Pancreas (tissue), 10 donors: ENCODE data around the gene ADARB1. TPM values are rescaled to one million over a fixed set of nuclear protein-coding genes. Genes with fewer than 3 reads are reported as not detected.

Source experiments
- ATAC-seq, 4 donors: fragments of 200-7000 bp; cut with Tn5 transposase; one replicate each; pipeline versions ENCODE4 v1.8.0 to v1.9.1; 2020; ENCODE audit warnings: mild to moderate bottlenecking in 4 of 4, moderate library complexity in 4 of 4
- DNase-seq, 6 donors: peaks; one replicate each; pipeline ENCODE4 v3.0.0-alpha.2; 2020
- FAIRE-seq: peaks from 2 replicates; lab custom pipeline; 2012; peaks lifted over from hg19 to GRCh38; lab: Jason Lieb, UNC
- H3K27ac ChIP-seq, 4 donors: fragments of 200-600 bp; sonication (generic); 1 replicate in 3 of 4; 2 replicates in 1 of 4; pipeline versions ENCODE4 v1.5.0 to v1.8.0; 2020
- H3K27me3 ChIP-seq, 4 donors: fragments of 200-600 bp; one replicate each; pipeline ENCODE4 v1.8.0; 2021
- H3K36me3 ChIP-seq, 3 donors: fragments of 200-600 bp; sonication (generic) in 1 of 3; one replicate each; pipeline versions ENCODE4 v1.5.0 to v1.8.0; 2020 to 2021
- H3K4me1 ChIP-seq, 3 donors: fragments of 200-600 bp; one replicate each; pipeline ENCODE4 v1.8.0; 2021
- H3K4me3 ChIP-seq, 4 donors: fragments of 200-600 bp; sonication (generic) in 2 of 4; one replicate each; pipeline versions ENCODE4 v1.5.0 to v1.8.0; 2020 to 2021
- H3K9me3 ChIP-seq, 4 donors: fragments of 200-600 bp; one replicate each; pipeline ENCODE4 v1.8.0; 2021
- WGBS, 2 donors: extraction: QIAGEN DNeasy Blood & Tissue Kit; methylation state at CpG; one replicate each; pipeline ENCODE4 v1.1.7; 2013; 5-methylcytosine and 5-hydroxymethylcytosine counted together
- intact Hi-C, 3 donors: fragments of 100-400 bp; cut with DNase I; formaldehyde crosslinking; loops; one replicate each; pipeline versions ENCODE4 v1.11.1 to v1.14.2; 2022
- polyA plus RNA-seq, 2 donors: library from polyadenylated mRNA; stranded (reverse); fragments of 200-250 nt; gene quantifications; one replicate each; pipeline ENCODE4 v1.2.3, GENCODE V29; 2013
- total RNA-seq, 6 donors: library from RNA; stranded (reverse); fragmentation: NEBNext Ultra II Directional in 4 of 6; extraction: Animal tissue kit (Norgen Biotek cat#: 25700) in 4 of 6; gene quantifications; one replicate each; pipeline versions ENCODE4 v1.2.1 to v1.2.4, GENCODE V29; 2021 to 2023
- TF ChIP-seq, protein P1 (sequence below), 4 donors: fragments of 200-600 bp; sonication (generic) in 3 of 4; IDR thresholded peaks; one replicate each; pipeline versions ENCODE4 v1.5.0 to v1.8.0; 2021; ENCODE audit warnings: antibody characterized with exemption in 4 of 4
- donor health status: healthy with polysubstance abuse.
- donor health status: DM: no; HTN: no; CAD: no; lungs with moderate emphysema.
- donor health status: DM: no; HTN: no; CAD: no.
- donor health status: control.
- donor health status: control.
- donor health status: Bipolar disorder and iron deficiency.
- donor health status: DM: yes; HTN: yes; CAD: no.
- donor health status: DM: no; HTN: no; CAD: no.
- donor health status: DM: no; HTN: no; CAD: no.
- donor health status: DM: yes; HTN: yes; CAD: no.

The ADARB1 gene
- total and polyA plus RNA-seq, 8 donors, result 5.4 to 10.1 (median 6.3) TPM

DNA sequence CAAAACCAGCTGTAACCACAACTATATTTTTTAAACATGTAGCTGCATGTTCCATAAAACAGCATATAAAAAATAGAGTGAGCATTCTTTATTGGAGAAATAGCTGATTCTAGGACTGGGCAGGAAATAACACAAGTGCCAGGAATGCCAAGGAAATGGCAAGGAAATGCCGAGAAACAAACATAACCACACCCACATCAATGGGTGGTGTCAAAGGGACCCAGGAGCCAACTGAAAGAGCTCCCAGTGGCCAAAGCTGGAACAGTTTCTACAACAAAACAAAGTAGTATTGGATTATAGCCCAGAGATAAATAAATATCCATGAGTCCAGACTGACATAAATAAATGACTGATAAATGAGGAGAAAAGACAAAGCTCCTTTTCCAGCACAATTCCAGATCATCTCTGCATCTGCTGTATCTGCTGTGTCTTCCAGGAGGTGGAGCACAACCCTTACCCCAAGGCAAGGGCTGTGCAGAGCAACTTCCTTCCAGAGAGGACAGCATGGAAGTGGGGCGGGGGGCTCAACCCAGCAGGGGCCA, 28.1 kb downstream of the ADARB1 start:
- ATAC-seq, result peak in 3 of 4 donors; percentile 45 to 68 (median 59)
- Histone ChIP-seq H3K36me3 (no peaks in the 10 kb centered on the region), H3K27me3 (no peaks in the 10 kb centered on the region), H3K4me1 (peaks cover 0 to 12% (median 7%) of the 10 kb centered on the region in 3 donors), H3K27ac (no peak overlapping the region), H3K4me3 (no peak overlapping the region), H3K9me3 (no peaks in the 10 kb centered on the region)
- TF ChIP-seq, protein P1, sequence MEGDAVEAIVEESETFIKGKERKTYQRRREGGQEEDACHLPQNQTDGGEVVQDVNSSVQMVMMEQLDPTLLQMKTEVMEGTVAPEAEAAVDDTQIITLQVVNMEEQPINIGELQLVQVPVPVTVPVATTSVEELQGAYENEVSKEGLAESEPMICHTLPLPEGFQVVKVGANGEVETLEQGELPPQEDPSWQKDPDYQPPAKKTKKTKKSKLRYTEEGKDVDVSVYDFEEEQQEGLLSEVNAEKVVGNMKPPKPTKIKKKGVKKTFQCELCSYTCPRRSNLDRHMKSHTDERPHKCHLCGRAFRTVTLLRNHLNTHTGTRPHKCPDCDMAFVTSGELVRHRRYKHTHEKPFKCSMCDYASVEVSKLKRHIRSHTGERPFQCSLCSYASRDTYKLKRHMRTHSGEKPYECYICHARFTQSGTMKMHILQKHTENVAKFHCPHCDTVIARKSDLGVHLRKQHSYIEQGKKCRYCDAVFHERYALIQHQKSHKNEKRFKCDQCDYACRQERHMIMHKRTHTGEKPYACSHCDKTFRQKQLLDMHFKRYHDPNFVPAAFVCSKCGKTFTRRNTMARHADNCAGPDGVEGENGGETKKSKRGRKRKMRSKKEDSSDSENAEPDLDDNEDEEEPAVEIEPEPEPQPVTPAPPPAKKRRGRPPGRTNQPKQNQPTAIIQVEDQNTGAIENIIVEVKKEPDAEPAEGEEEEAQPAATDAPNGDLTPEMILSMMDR (IDR thresholded peaks at IDR 0.05), result peak in 3 of 4 donors; percentile 4 to 17 (median 15)
- no peak for FAIRE-seq
- intact Hi-C loops, result no loop called here
- no peak for DNase-seq
- WGBS, 2 donors, result 45 to 46% methylated on average over 2 of the region's 2 CpGs

DNA sequence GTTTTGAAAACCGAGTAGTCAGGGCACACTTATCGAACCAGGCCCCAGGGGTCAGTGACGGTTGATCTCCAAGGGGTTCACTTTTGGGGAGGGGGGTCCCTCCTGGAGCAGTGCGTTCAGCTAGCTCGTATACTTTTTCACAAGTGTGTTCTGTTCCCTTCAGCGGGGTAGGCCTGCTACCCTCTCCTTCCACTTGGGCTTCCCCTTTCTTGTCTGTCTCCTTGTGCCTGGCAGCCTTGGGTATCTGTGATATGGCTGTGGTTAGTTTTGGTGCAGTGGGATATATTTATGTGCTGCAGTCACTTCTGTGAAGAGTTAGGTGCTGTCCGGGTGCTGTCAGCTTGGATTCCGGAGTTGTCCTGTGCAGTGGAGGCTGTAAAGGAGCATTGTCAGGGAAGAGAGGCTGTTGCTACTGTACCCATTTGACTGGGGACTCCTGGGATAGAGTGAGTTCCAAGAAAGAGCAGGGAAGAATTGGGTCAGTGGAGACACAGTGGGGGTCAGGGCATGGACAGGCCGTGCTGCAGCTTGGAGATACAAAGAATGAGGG, 29.7 kb downstream of the ADARB1 start:
- H3K4me1 ChIP-seq, result peaks cover 0 to 12% (median 7%) of the 10 kb centered on the region in 3 donors
- FAIRE-seq (no peak), DNase-seq (no peak), ATAC-seq (peak in 1 of 4 donors; percentile 14)
- intact Hi-C loops, result no loop called here
- H3K27me3 ChIP-seq, result no peaks in the 10 kb centered on the region
- H3K36me3 ChIP-seq, result no peaks in the 10 kb centered on the region
- TF ChIP-seq, protein P1 (IDR thresholded peaks at IDR 0.05), result no peak
- H3K27ac ChIP-seq, result no peak overlapping the region
- no peak overlapping the region for H3K4me3 ChIP-seq
- no peaks in the 10 kb centered on the region for H3K9me3 ChIP-seq
- 81 to 87% methylated on average over 9 of the region's 9 CpGs for WGBS, 2 donors

DNA sequence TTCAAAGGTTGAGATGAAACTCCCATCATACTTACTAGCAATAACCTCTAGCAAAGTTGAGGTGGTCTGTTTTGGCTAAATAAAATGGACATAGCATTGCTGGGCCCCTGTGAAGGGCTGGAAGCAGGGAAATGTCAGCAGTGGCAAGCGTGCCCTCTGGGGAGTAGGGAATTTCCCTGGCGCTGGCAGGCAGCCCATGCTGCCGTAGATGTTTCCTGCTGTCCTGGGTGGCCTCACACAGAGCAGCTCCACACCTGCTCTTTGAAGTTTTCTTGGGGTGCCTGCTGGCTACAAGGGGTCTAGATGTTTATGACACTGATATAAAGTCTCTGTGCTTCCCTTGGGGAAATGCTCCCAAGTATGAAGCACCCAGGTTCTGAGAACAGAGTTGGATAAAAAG, 30.2 kb downstream of the ADARB1 start:
- ATAC-seq (peak; percentile 71 to 93 (median 86)), DNase-seq (peak in 3 of 6 donors; percentile 28 to 74 (median 41)), FAIRE-seq (no peak)
- intact Hi-C loops, result no loop called here
- 13 to 26% methylated on average over 3 of the region's 3 CpGs for WGBS, 2 donors
- Histone ChIP-seq H3K4me1 (peaks cover 0 to 12% (median 7%) of the 10 kb centered on the region in 3 donors), H3K9me3 (no peaks in the 10 kb centered on the region), H3K36me3 (no peaks in the 10 kb centered on the region), H3K27me3 (no peaks in the 10 kb centered on the region), H3K4me3 (no peak overlapping the region), H3K27ac (no peak overlapping the region)
- TF ChIP-seq, protein P1 (IDR thresholded peaks at IDR 0.05), result no peak

DNA sequence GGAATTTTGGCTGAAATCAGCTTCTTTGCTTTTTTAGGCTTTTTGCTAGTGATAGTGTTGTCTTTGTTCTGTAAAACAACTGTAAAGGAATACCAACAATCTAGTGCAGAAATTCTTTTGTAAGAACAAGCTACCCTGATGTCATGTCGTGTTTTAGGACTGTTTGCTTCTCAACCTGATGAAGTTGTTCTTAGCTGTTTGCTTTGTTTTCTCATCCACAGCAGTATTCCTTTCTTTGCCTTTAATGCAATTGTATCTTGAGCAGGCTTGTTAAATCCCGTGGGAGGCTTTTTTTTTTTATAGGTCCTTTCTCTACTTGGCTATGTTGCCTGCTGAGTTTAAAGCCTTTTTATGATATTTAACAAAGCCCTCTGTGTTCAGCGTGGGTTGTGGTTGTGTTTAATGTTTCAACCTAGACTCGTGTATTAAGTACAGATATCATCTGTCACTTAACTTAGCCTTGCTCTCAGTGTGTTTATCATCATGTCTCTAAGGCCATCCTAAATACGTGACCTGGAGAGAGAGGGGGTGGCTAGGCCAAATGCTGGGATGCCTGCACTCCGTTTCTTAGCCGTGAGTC, 31.6 kb downstream of the ADARB1 start:
- ATAC-seq (no peak), DNase-seq (no peak), FAIRE-seq (no peak)
- Histone ChIP-seq H3K4me1 (peaks cover 0 to 12% (median 7%) of the 10 kb centered on the region in 3 donors), H3K27me3 (no peaks in the 10 kb centered on the region), H3K9me3 (no peaks in the 10 kb centered on the region), H3K27ac (no peak overlapping the region), H3K4me3 (no peak overlapping the region), H3K36me3 (no peaks in the 10 kb centered on the region)
- TF ChIP-seq, protein P1 (IDR thresholded peaks at IDR 0.05), result no peak
- WGBS, 2 donors, result 59 to 63% methylated on average over 7 of the region's 7 CpGs
- intact Hi-C loops, result no loop called here
